Activated T-cell treated with anti-CD3 and anti-CD28 coated beads for 1 hour (primary cell): ENCODE data around the gene CRELD2.
A peak's percentile ranks its signal among the peaks of the same experiment; 100 is the strongest.

Experiments
- DNase-seq: peaks from one replicate; pipeline ENCODE4 v3.0.0-alpha.2; 2020; ENCODE audit warnings: low read depth

Gene CRELD2

DNA sequence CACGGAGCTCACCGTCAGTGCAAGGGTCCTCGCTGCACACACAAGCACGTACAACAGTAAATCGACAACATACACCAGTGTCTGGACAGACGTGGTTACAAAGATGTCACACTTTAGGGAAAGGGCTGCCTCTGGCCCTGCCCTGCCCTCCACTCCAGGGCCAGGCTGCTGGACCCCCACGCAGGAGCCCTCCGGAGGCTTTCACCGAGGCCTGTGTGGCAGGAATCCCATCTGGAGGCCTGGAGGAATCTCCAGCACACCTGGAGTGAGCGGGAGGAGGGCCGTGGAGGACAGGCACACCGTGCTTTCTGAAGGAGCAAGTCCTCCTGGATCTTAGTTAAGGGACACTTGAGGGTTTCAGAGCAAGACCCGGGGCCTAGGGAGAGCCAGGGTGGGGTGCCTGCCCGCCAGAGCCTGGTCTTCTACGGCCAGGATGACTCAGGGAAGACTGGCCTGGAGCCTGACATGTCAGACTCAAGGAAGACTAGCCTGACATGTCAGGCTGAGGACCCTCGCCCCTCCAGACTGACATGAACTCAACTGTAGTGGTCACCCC is 40.0 kb downstream of the CRELD2 start:
- DNase-seq, result no peak

DNA sequence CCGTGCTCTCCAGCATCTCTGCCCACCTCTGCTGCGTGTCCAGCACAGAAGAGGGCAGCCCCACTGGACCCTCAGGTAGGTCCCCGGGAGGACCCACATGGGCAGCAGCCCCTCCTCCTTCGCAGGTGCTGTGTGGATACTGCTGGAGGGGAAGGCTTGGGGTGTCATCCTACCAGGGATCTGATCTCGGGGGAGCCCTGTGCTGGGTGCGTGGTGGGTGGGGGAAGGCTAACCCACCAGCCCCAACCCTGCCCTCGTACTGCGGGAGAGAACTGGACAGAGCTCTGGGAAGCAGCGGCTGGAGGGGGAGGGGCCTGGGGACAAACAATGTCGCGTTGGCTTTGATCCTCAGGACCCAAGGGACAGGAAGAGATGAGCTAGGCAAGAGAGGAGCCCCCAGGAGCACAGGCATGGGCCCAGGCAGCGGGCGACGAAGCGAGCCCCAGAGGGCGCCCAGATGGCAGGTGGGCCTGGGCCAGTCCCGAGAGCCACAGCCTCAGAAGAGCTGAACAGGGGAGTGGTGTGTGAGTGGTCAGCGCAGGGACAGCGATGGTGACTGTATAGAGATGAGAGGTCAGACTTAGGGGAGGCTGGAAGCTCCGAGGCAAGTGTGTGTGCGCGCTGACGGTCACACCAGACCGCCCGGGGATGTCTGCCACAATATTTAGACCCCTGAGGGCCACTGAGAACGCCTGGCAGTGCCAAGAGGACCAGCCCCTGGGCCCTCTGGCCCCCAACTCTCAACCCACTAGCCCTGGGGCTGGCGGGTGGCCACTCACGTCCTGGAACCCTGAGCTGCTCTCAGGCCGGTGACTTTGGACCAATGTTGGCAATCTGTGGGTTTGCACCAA is 40.7 kb downstream of the CRELD2 start:
- DNase-seq, result no peak

DNA sequence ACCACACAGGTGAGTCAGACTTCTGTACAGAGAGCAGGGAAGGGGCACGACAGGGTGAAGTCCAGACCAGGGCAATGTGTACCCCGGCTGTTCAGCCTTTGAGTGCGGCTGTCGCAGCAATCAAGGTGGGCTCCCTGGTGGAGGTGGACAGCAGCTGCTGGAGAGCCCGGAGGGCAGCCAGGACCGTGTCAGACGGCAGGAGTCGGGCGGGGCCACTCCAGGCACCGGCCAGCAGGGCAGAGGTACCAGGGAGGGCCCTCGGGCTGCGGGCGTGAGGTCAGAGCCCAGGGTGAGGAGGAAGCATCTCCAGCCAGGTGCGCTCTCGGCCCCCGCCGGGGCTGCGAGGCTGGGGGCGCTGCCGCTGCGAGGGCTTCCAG is 41.3 kb downstream of the CRELD2 start:
- no peak for DNase-seq

DNA sequence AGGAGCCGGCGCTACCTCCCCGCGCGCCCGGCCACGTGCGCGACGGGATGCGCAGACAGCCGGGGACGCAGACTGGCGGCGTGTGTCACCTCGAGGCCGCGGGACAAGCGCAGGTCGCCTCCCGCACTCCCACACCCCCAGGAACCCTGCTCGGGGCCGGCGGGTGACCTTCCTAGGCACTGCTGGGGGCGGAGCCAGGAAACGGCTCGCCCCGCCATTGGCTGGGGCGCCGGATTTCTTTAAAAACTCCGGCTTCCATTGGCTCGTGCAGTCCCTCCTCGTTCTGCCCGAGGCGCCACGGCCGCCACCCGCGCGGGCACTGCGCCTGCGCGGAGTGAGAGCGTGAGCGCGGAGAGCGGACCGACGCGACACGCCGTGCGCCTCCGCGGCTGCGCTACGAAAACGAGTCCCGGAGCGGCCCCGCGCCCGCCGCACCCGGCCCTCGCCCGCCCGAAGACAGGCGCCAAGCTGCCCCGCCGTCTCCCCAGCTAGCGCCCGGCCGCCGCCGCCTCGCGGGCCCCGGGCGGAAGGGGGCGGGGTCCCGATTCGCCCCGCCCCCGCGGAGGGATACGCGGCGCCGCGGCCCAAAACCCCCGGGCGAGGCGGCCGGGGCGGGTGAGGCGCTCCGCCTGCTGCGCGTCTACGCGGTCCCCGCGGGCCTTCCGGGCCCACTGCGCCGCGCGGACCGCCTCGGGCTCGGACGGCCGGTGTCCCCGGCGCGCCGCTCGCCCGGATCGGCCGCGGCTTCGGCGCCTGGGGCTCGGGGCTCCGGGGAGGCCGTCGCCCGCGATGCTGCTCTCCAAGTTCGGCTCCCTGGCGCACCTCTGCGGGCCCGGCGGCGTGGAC is 41.9 kb downstream of the CRELD2 start, which contains the start of gene PIM3:
Gene PIM3 (plus strand): TSS at position 614 of the 846 bp plus-strand sequence. CDS start 176 bp downstream, at position 790.
- DNase-seq, result peak; percentile 80

DNA sequence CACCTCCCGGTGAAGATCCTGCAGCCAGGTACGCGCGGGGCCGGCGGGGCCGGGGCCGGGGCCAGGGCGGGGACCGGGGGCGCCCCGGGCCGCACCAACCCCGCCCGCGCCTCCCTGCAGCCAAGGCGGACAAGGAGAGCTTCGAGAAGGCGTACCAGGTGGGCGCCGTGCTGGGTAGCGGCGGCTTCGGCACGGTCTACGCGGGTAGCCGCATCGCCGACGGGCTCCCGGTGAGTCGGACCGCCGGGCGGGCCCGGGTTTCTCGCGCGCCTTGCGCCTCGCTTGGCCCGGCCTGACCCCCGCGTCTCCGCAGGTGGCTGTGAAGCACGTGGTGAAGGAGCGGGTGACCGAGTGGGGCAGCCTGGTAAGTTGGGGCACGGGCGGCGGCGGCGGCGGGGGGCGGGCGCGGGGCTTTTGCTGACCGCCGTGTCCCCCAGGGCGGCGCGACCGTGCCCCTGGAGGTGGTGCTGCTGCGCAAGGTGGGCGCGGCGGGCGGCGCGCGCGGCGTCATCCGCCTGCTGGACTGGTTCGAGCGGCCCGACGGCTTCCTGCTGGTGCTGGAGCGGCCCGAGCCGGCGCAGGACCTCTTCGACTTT is 42.7 kb downstream of the CRELD2 start:
- DNase-seq, result no peak

DNA sequence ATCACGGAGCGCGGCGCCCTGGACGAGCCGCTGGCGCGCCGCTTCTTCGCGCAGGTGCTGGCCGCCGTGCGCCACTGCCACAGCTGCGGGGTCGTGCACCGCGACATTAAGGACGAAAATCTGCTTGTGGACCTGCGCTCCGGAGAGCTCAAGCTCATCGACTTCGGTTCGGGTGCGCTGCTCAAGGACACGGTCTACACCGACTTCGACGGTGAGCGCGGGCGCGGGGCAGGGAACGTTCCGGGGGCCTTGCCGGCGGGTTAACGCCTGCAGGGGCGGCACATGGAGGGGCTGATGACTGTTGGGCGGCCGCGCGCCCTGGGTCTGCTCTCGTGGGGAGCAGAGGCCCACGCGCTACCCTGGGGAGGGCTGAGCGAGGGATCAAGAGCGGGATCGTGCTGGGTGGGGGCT is 43.2 kb downstream of the CRELD2 start:
- no peak for DNase-seq

DNA sequence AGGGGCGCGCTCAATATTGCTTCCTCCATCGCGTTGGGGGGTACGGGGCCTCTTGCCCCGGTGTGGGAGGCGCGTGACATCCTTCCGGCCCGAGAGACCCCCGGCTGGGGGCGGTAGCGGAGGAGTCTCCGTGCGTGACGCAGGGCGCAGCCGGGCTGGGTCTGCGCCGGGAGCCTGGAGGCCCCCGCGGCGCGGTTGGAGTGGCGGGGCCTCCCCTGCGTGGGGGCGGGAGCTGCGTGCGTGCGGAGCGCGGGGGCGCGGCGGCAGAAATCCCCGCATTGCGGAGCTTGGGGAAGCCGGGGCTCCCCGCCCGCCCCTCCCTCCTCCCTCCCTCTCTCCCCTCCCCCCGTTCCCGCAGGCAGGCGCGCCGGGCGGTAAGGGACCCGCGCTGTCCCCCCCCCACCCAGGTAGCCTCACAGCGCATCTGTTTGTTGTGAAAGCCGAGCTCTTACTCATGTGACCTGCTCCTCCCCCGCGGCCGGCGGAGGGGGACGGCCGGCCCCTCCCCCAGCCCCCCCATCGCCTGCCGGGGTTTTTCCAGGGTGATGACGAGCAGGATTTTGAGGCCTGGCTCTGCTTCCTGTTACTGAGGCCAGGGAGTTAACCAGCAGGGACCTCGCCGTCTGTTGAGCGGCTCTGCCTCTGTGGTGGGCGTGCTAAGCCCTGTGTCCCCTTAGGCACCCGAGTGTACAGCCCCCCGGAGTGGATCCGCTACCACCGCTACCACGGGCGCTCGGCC is 43.7 kb downstream of the CRELD2 start:
- peak; percentile 68 for DNase-seq

DNA sequence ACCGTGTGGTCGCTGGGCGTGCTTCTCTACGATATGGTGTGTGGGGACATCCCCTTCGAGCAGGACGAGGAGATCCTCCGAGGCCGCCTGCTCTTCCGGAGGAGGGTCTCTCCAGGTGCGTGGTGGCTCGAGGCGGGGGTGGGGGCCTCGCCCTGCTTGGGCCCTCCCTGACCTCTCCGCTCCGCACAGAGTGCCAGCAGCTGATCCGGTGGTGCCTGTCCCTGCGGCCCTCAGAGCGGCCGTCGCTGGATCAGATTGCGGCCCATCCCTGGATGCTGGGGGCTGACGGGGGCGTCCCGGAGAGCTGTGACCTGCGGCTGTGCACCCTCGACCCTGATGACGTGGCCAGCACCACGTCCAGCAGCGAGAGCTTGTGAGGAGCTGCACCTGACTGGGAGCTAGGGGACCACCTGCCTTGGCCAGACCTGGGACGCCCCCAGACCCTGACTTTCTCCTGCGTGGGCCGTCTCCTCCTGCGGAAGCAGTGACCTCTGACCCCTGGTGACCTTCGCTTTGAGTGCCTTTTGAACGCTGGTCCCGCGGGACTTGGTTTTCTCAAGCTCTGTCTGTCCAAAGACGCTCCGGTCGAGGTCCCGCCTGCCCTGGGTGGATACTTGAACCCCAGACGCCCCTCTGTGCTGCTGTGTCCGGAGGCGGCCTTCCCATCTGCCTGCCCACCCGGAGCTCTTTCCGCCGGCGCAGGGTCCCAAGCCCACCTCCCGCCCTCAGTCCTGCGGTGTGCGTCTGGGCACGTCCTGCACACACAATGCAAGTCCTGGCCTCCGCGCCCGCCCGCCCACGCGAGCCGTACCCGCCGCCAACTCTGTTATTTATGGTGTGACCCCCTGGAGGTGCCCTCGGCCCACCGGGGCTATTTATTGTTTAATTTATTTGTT is 44.6 kb downstream of the CRELD2 start:
- no peak for DNase-seq

DNA sequence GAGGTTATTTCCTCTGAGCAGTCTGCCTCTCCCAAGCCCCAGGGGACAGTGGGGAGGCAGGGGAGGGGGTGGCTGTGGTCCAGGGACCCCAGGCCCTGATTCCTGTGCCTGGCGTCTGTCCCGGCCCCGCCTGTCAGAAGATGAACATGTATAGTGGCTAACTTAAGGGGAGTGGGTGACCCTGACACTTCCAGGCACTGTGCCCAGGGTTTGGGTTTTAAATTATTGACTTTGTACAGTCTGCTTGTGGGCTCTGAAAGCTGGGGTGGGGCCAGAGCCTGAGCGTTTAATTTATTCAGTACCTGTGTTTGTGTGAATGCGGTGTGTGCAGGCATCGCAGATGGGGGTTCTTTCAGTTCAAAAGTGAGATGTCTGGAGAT is 45.2 kb downstream of the CRELD2 start:
- no peak for DNase-seq

DNA sequence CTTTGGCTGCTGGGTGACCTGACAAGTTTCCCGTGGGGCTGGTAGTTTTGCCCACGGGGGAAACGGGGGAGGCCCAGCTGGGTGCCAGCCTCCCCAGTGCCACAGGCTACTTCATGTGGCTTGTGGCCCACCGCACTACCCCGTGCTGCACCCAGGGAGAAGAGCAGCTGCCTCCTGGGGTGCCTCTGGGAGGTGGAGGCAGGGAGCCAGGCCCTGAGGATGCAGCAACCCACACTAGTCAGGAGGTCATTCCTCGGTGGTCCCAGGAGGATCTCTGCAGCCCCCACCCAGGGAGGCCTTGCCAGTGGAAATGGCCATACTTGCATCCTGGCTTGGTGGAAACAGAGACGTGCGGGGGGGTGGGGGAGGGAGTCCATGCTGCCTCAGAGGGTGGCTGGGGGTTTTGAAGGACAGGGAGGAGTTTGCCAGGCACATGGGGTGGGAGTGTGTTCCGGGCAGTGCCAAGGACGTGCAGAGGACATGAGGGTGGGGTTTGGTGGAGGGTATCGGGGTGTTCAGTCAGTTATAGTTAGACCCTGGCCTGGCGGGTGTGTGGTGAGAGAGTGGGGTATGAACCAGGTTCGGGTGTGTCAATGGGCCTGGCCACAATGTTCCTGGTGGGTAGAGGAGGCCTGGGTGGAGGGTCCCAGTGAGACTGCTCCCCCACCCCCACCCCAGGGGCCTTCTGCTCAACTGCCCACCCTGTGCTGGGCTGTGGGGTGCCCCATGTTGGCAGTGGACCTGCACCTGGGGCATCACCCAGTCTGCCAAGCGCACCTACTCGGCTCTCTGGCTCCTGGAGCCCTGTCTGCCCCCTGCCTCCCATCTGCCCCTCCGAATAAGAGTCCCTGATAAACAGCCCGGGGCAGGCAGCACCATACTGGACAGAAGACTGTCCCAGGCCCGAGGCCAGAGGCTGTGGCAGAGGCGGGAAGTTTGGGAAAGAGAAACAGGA is 46.0 kb downstream of the CRELD2 start:
- no peak for DNase-seq

DNA sequence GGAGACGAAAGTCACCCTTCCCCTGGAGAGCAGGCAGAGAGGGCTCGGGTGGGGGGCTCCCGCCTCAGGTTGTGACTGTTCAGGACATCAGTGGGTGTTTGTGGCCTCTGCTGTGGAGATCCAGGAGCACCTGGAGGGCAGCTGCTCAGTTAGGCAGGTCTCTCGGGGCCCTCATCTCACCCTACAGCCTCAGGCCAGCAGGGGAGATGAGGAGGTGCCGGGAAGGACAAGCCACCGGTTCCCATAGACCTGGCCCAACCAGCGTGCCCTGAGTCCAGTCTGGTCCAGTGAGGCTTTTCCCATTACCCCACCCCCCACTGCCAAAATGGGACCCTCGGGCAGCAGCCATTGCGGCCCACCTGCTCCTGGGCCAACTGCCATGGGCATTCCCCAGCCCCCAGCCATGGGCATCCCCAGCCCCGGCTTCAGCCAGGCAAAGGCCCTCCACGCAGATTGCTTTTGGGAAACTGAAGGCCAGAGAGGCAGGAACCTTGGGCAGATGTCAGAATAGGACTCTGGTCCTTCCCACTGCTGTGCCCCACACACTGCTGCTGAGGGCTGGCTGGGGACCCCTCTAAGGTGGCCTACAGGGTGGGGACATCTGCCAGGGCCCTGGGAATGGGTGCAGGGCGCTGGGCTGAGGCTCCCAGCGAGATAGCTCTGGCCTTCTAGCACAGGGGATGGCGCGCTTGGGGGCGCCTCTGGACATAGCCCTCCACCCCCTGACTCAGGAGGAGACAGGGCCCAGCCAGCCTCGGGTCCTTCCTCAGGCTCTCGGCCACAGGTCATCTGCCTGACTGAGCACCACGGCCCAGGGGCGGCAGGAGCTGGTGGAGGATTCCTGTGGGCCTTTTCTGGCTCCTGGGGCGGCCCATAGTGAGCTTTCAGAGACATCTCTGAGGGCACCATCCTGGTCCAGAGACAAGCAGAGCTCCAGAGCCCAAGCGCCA is 46.9 kb downstream of the CRELD2 start:
- no peak for DNase-seq

DNA sequence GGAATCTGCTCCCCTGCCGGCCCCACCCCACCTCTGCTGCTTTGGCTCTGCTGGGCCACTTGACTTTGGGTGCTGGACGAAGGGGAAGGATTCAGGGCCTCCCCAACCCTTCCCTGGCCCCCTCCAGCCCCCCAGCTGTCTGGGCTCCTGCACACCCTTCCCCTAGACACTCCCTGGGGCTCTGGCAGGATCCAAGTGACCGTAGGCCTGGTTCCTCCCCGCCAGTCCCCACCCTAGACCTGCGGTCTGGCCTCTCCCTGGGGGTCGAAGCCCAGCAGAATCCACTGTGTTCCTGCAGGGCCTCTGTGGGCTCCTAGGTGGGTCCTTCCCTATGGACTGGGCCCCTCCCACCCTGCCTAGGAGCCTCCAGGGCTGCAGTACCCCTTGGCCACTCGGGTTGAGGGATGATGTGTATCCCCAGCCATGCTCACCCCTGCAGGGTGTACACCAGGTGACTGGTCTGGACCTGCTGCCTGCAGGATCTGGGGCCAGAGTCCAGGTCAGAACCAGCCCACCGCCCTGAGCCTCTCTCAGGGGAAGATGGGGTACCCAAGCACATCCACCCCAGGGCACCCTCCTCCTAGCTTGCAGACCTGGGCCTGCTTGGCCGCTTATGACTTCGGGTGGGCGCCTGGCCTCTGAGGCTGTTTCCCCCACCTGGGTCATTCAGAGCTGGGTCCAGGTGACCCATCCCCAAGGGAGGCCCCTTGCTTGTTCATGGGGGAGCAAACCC is 47.8 kb downstream of the CRELD2 start:
- DNase-seq, result no peak

DNA sequence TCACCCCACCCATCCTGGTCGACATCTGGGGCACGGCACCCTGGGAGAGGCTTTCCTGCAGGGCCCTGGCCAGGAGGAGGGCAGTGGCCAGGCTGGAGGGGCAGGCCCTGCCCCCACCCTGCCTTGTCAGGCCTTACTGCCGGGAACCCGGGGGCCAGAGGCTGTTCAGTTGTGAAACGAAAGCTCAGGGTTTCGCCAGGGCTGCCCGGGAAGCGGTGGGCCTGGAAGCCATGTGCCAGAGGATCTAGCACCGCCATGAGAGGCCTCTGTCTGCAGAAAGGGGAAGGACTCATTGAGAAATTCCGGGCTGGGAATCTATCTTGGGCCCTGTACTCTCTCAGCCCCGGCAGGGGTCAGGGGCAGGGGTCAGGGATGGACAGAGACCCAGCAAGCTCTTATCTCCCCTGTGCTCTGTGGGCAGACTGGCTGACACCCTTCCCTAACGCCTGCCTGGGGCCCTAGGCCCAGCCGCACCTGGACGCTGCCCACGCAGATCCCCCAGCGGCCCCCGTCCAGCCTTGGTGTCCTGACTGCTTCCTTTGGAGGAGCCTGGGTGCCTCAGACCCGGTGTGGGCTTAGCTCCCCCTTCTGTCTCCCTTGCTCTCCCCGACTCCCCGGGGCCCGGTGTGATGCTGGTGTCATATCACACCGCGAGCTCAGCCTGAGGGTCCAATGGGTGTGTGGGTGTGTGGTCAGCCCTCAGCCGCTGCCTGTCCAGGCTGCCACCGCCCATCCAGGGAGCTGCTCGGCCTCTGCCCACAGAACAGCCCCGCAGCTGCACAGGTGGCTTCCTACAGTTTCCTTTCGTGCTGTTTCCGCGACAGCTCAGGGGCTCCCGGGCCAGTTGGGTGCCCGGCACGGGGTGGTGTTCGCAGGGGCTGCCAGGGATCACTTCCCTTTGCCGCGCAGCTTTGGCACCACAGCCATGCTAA is 48.6 kb downstream of the CRELD2 start:
- DNase-seq, result no peak

DNA sequence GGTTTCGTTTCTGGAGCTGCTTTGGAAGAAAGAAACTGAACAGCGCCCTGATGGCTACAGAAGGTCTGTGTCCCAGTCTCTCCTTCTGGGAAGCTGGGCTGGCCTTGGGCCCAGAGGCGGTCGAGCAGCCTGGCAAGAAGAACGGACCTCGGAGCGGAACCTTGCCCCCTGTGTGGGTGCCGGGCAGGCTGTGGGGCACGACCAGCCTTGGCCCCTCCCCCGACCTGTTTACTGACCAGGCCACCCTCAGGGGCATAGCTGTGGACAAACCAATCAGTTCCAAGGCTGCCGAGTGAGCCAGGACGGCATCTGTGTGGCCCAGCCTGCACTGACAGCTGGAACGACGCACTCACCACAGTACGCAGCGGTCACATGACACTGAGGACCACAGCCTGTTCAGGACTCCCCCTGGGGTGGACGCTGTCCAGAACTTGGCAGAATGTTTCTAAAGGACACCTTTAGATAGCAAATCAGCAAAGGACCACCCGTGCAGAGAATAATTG is 49.3 kb downstream of the CRELD2 start:
- DNase-seq, result no peak

DNA sequence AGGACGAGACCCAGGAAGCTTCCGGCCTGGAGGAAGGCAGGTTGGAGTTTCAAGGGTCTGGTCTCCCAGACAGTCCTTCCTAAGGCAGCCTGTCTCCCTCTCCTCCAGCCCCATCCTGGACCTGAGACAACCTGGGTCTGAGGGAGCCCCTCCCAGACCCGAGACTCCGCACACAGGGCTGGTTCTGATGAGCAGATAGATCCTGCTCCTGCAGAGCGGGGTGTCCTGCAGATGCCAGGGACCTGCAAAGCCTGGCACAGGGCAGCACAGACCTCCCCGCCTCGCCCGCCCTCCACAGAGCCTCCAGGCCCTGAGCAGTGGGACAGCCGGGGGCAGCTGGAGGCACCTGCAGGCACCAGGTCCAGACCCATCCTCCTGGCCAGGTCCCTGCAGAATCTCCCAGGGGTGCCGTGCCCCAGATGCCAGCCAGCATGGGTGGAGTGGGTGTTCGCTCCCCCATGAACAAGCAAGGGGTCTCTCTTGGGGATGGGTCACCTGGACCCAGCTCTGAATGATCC is 49.9 kb downstream of the CRELD2 start:
- no peak for DNase-seq
